HL-60 (cell line): ENCODE measurements around the gene TRIM25.

Source experiments
- DNase-seq, 2 experiments: peaks; one replicate each; pipeline ENCODE4 v3.0.0-alpha.2; 2010 to 2020; ENCODE audit warnings: low read depth in 1 of 2, low spot score in 1 of 2
- H3K27ac ChIP-seq: fragments of 250-450 bp; sonication (Bioruptor Pico); replicated peaks from 2 replicates; pipeline ENCODE4 v1.5.1; 2020; ENCODE audit warnings: mild to moderate bottlenecking, moderate library complexity
- H3K27me3 ChIP-seq: fragments of 250-450 bp; sonication (Bioruptor Pico); 2 replicates; pipeline ENCODE4 v1.5.1; 2021; ENCODE audit warnings: mild to moderate bottlenecking, moderate library complexity; ENCODE audit not compliant: insufficient read depth, poor library complexity, severe bottlenecking
- H3K4me3 ChIP-seq: replicated peaks from 2 replicates; pipeline ENCODE4 v1.5.1; 2011; ENCODE audit warnings: mild to moderate bottlenecking, control low read depth, low read length; ENCODE audit not compliant: insufficient read depth
- GABPA ChIP-seq: IDR thresholded peaks from 2 replicates; pipeline ENCODE4 v1.6.1; 2012; ENCODE audit warnings: low read depth
- POLR2AphosphoS5 ChIP-seq: IDR thresholded peaks from 2 replicates; pipeline ENCODE4 v1.6.1; 2012; ENCODE audit warnings: low read depth
- SPI1 ChIP-seq: IDR thresholded peaks from 2 replicates; pipeline ENCODE4 v1.6.1; 2012; ENCODE audit warnings: low read depth, mild to moderate bottlenecking, borderline replicate concordance
- TF ChIP-seq, protein P1 (sequence below): IDR thresholded peaks from 2 replicates; pipeline ENCODE4 v1.6.1; 2012; ENCODE audit warnings: low read depth; ENCODE audit not compliant: insufficient replicate concordance
- TF ChIP-seq, protein P2 (sequence below): IDR thresholded peaks from one replicate; pipeline ENCODE4 v1.5.1; 2011; ENCODE audit warnings: low read length, control low read depth, inconsistent platforms; ENCODE audit not compliant: insufficient read depth

TRIM25 gene

DNA sequence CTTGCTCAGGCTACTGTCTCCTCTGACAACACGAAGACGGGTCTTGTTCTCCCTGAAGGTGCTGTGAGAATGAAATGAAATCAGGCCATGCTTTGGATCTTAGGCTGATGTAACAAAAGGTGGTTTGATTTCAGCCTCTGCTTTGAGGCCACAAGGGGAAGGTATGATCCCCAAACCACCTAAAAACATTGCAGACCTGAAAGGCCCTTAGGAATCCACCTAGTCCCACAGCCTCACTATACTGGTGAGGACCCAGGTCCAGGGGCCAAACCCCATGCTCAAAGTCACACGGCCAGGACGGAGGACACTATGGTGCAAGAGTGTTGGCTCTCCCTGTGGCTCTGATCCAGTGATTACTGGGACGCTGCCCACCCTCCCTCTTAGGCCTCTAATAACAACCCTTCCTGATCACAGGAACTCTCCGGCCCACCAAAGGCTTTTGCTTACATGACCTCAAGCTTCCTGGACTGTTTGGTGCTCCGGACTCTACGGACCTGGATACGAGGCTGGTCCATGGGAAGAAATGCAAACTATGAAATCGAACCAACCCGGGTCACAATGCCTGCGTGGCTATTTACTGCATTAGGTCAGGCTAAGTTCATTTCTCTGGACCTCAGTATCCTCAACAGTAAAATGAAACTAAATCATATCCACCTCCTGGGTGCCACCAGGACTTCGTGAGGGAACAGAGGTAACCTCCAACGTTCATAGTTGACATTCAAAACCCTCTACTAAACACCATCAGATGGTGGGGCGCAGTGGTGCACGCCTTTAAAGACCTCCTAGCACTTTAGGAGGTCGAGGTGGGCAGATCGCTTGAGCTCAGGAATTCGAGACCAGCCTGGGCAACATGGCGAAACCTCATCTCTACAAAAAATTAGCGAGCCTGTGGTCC is 1.5 kb downstream of the TRIM25 start:
- TF ChIP-seq GABPA (no peak), SPI1 (no peak), POLR2AphosphoS5 (peak; percentile 24; the same call in 1 of the 2 replicates)
- TF ChIP-seq, protein P1, sequence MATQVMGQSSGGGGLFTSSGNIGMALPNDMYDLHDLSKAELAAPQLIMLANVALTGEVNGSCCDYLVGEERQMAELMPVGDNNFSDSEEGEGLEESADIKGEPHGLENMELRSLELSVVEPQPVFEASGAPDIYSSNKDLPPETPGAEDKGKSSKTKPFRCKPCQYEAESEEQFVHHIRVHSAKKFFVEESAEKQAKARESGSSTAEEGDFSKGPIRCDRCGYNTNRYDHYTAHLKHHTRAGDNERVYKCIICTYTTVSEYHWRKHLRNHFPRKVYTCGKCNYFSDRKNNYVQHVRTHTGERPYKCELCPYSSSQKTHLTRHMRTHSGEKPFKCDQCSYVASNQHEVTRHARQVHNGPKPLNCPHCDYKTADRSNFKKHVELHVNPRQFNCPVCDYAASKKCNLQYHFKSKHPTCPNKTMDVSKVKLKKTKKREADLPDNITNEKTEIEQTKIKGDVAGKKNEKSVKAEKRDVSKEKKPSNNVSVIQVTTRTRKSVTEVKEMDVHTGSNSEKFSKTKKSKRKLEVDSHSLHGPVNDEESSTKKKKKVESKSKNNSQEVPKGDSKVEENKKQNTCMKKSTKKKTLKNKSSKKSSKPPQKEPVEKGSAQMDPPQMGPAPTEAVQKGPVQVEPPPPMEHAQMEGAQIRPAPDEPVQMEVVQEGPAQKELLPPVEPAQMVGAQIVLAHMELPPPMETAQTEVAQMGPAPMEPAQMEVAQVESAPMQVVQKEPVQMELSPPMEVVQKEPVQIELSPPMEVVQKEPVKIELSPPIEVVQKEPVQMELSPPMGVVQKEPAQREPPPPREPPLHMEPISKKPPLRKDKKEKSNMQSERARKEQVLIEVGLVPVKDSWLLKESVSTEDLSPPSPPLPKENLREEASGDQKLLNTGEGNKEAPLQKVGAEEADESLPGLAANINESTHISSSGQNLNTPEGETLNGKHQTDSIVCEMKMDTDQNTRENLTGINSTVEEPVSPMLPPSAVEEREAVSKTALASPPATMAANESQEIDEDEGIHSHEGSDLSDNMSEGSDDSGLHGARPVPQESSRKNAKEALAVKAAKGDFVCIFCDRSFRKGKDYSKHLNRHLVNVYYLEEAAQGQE = no peak
- TF ChIP-seq, protein P2, sequence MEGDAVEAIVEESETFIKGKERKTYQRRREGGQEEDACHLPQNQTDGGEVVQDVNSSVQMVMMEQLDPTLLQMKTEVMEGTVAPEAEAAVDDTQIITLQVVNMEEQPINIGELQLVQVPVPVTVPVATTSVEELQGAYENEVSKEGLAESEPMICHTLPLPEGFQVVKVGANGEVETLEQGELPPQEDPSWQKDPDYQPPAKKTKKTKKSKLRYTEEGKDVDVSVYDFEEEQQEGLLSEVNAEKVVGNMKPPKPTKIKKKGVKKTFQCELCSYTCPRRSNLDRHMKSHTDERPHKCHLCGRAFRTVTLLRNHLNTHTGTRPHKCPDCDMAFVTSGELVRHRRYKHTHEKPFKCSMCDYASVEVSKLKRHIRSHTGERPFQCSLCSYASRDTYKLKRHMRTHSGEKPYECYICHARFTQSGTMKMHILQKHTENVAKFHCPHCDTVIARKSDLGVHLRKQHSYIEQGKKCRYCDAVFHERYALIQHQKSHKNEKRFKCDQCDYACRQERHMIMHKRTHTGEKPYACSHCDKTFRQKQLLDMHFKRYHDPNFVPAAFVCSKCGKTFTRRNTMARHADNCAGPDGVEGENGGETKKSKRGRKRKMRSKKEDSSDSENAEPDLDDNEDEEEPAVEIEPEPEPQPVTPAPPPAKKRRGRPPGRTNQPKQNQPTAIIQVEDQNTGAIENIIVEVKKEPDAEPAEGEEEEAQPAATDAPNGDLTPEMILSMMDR = no peak
- Histone ChIP-seq H3K27ac (peak overlapping the region; percentile 99), H3K4me3 (peak overlapping the region; percentile 91), H3K27me3 (no peaks in the 10 kb centered on the region)
- no peak for DNase-seq

DNA sequence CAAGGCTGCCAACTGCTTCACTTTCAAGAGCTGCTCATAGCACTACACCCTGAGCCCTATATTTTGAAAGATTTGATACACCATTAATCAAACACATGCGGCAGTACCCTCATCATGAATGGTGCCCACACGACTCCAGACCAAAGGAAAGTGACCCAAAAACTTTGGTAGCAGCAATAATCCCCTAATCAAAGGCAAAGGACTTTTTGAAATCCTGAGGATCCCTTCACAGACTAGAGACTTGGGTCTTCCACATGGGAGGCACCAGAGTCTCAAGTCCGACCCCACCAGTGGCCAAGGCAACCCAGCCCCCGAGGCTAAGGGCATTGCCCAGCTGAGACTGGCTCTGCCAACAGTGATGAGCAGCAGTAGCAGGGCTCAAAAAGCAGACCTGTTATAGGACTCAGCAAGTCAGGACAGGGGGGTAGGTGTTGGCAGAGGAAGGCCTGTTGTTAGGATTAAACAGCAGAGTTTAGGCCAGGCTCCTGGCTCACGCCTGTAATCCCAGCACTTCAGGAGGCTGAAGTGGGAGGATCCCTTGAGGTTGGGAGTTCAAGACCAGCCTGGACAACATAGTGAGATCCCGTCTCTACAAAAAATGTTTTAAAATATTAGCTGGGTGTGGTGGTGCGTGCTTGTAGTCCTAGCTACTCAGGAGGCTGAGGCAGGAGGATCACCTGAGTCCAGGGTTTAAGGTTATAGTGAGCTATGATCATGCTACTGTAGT is 3.2 kb downstream of the TRIM25 start:
- TF ChIP-seq, protein P2 = no peak
- TF ChIP-seq, protein P1 = no peak
- TF ChIP-seq SPI1 = no peak
- no peak for TF ChIP-seq POLR2AphosphoS5
- no peak for TF ChIP-seq GABPA
- Histone ChIP-seq H3K27me3 (no peaks in the 10 kb centered on the region), H3K4me3 (no peak overlapping the region), H3K27ac (no peak overlapping the region)
- no peak for DNase-seq

DNA sequence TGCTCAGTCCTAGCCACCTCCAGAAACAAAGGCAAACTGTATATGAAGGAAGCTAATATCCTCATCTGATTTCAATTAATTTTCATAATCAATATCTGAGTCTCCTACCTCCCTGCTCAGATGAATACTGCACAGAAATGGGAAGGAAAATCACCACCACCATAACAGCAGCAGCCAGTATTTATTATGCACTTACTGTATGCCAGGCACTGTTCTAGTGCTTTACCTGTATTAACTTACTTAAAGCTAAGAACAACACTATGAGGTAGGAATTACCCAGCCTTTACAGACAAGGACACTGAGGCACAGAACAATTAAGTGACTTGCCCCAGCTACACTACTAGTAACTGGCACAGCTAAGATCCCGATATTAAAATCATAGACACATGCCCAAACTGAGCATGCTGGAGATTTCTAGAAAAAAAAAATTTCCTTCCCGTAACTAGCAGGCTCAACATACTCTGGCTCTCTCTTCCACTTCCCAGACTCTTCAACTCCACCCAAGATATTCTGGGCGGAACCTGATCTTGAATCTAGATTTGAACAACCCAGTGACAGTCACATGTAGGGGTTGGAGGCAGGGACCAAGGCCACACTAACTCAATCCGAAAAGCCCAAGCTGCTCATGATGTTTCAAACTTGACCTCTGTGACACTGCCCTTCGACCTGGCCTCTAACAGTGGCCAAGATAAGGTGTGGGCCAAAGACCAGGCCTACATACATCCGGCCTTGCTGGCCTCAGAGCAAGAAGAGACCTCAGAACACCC is 3.9 kb downstream of the TRIM25 start:
- H3K27ac ChIP-seq = no peak overlapping the region
- DNase-seq = no peak
- H3K4me3 ChIP-seq = no peak overlapping the region
- TF ChIP-seq GABPA (no peak), SPI1 (no peak), POLR2AphosphoS5 (no peak)
- TF ChIP-seq, protein P2 = no peak
- TF ChIP-seq, protein P1 = no peak
- H3K27me3 ChIP-seq = no peaks in the 10 kb centered on the region
